Measurements from ENCODE around the gene SMG9.

GRCh38 chr19:43735013-43735412 lies 19.7 kb downstream of the SMG9 start:
- TF ChIP-seq CTCF (IDR thresholded peaks at IDR 0.05; ENCODE audit: low read depth, low read length) = no peak
- no peak for TF ChIP-seq EZH2phosphoT487 (IDR thresholded peaks at IDR 0.05; ENCODE audit: low read depth)

Data from OCI-LY3 (cell line).